ENCODE data around the gene SUGCT. TPM values are rescaled to one million over a fixed set of nuclear protein-coding genes. Genes with fewer than 3 reads are reported as not detected.

Gene SUGCT
- total RNA-seq, 1 experiment from 2014 or later, result 1.5 TPM

- no peaks in the 10 kb centered on the region for H3K4me1 ChIP-seq (ENCODE audit: insufficient read depth, low read length, poor library complexity, severe bottlenecking)
- TF ChIP-seq EZH2 (IDR thresholded peaks at IDR 0.05; ENCODE audit: borderline replicate concordance, low read depth, low read length, poor library complexity, severe bottlenecking), result no peak
- CTCF ChIA-PET, result no interaction called here
- no peak for DNase-seq (ENCODE audit: low spot score)
- H3K36me3 ChIP-seq (ENCODE audit: insufficient read depth, low read length, poor library complexity, severe bottlenecking), result no peaks in the 10 kb centered on the region
- BruUV-seq (replicated peaks), result no TSS peak
- H3K27ac ChIP-seq (ENCODE audit: low read depth, low read length, poor library complexity, severe bottlenecking), result no peak overlapping the region
- intact Hi-C loops (cut with micrococcal nuclease; ENCODE audit: unreplicated experiment), result no loop called here
- H3K27me3 ChIP-seq (replicated peaks; ENCODE audit: insufficient read depth, low read depth, low read length, poor library complexity), result no peaks in the 10 kb centered on the region
- H3K4me3 ChIP-seq (ENCODE audit: low read depth, low read length, poor library complexity, severe bottlenecking), result no peak overlapping the region
- peaks cover 5% of the 10 kb centered on the region for H3K9me3 ChIP-seq (ENCODE audit: low read depth, low read length, poor library complexity, severe bottlenecking)
- POLR2A ChIA-PET (ENCODE audit: low non-redundant PET), result no interaction called here
These were observed 145.2 kb downstream of the SUGCT start for GRCh38 chr7:40279991-40280390.

- ChIA-PET CTCF (no interaction called here), POLR2A (ENCODE audit: low non-redundant PET) (no interaction called here)
- no TSS peak for BruUV-seq (replicated peaks)
- DNase-seq (ENCODE audit: low spot score), result no peak
- peaks cover 5% of the 10 kb centered on the region for H3K9me3 ChIP-seq (ENCODE audit: low read depth, low read length, poor library complexity, severe bottlenecking)
- no peaks in the 10 kb centered on the region for H3K36me3 ChIP-seq (ENCODE audit: insufficient read depth, low read length, poor library complexity, severe bottlenecking)
- no peak for TF ChIP-seq CTCF (conservative IDR thresholded peaks at IDR 0.05; ENCODE audit: low read depth, low read length)
- no peak for TF ChIP-seq EZH2 (IDR thresholded peaks at IDR 0.05; ENCODE audit: borderline replicate concordance, low read depth, low read length, poor library complexity, severe bottlenecking)
- no peak overlapping the region for H3K27ac ChIP-seq (ENCODE audit: low read depth, low read length, poor library complexity, severe bottlenecking)
- no peaks in the 10 kb centered on the region for H3K4me1 ChIP-seq (ENCODE audit: insufficient read depth, low read length, poor library complexity, severe bottlenecking)
- no peaks in the 10 kb centered on the region for H3K27me3 ChIP-seq (replicated peaks; ENCODE audit: insufficient read depth, low read depth, low read length, poor library complexity)
- no peak overlapping the region for H3K4me3 ChIP-seq (ENCODE audit: low read depth, low read length, poor library complexity, severe bottlenecking)
- intact Hi-C loops (cut with micrococcal nuclease; ENCODE audit: unreplicated experiment), result no loop called here
These were observed 148.1 kb downstream of the SUGCT start for GRCh38 chr7:40282858-40283257.

GRCh38 chr7:40283391-40283790, 148.6 kb downstream of the SUGCT start:
- Histone ChIP-seq H3K27ac (ENCODE audit: low read depth, low read length, poor library complexity, severe bottlenecking) (no peak overlapping the region), H3K4me3 (ENCODE audit: low read depth, low read length, poor library complexity, severe bottlenecking) (no peak overlapping the region), H3K36me3 (ENCODE audit: insufficient read depth, low read length, poor library complexity, severe bottlenecking) (no peaks in the 10 kb centered on the region), H3K9me3 (ENCODE audit: low read depth, low read length, poor library complexity, severe bottlenecking) (peaks cover 5% of the 10 kb centered on the region), H3K4me1 (ENCODE audit: insufficient read depth, low read length, poor library complexity, severe bottlenecking) (no peaks in the 10 kb centered on the region), H3K27me3 (replicated peaks; ENCODE audit: insufficient read depth, low read depth, low read length, poor library complexity) (no peaks in the 10 kb centered on the region)
- POLR2A ChIA-PET (ENCODE audit: low non-redundant PET), result no interaction called here
- CTCF ChIA-PET, result no interaction called here
- TF ChIP-seq CTCF (conservative IDR thresholded peaks at IDR 0.05; ENCODE audit: low read depth, low read length), result no peak
- TF ChIP-seq EZH2 (IDR thresholded peaks at IDR 0.05; ENCODE audit: borderline replicate concordance, low read depth, low read length, poor library complexity, severe bottlenecking), result no peak
- BruUV-seq (replicated peaks), result no TSS peak
- no peak for DNase-seq (ENCODE audit: low spot score)
- intact Hi-C loops (cut with micrococcal nuclease; ENCODE audit: unreplicated experiment), result no loop called here

- H3K4me3 ChIP-seq (ENCODE audit: low read depth, low read length, poor library complexity, severe bottlenecking), result no peak overlapping the region
- H3K36me3 ChIP-seq (ENCODE audit: insufficient read depth, low read length, poor library complexity, severe bottlenecking), result no peaks in the 10 kb centered on the region
- H3K27me3 ChIP-seq (replicated peaks; ENCODE audit: insufficient read depth, low read depth, low read length, poor library complexity), result no peaks in the 10 kb centered on the region
- ChIA-PET POLR2A (ENCODE audit: low non-redundant PET) (no interaction called here), CTCF (no interaction called here)
- TF ChIP-seq CTCF (conservative IDR thresholded peaks at IDR 0.05; ENCODE audit: low read depth, low read length), result no peak
- no peak for TF ChIP-seq EZH2 (IDR thresholded peaks at IDR 0.05; ENCODE audit: borderline replicate concordance, low read depth, low read length, poor library complexity, severe bottlenecking)
- no peaks in the 10 kb centered on the region for H3K9me3 ChIP-seq (ENCODE audit: low read depth, low read length, poor library complexity, severe bottlenecking)
- no peak for DNase-seq (ENCODE audit: low spot score)
- intact Hi-C loops (cut with micrococcal nuclease; ENCODE audit: unreplicated experiment), result no loop called here
- no peaks in the 10 kb centered on the region for H3K4me1 ChIP-seq (ENCODE audit: insufficient read depth, low read length, poor library complexity, severe bottlenecking)
- no TSS peak for BruUV-seq (replicated peaks)
- no peak overlapping the region for H3K27ac ChIP-seq (ENCODE audit: low read depth, low read length, poor library complexity, severe bottlenecking)
These were observed 154.0 kb downstream of the SUGCT start for GRCh38 chr7:40288827-40289226.

Data from A673 (cell line).